GM20431 (cell line): ENCODE measurements around the gene TBXAS1.

ENCODE experiments used
- in situ Hi-C: fragments of 300-500 bp; cut with MseI, MboI; formaldehyde crosslinking; loops from one replicate; pipeline ENCODE4 v1.15.0; 2020; ENCODE audit warnings: low sequenced_read_pairs; ENCODE audit not compliant: unreplicated experiment

Gene TBXAS1

GRCh38 chr7:139968931-139969330 lies 139.9 kb downstream of the TBXAS1 start:
- in situ Hi-C loops: no loop called here

GRCh38 chr7:139972029-139972428 lies 143.0 kb downstream of the TBXAS1 start:
- in situ Hi-C loops: no loop called here

GRCh38 chr7:139973101-139974050 lies 144.3 kb downstream of the TBXAS1 start:
- in situ Hi-C loops: no loop called here

GRCh38 chr7:139974179-139974811 lies 145.2 kb downstream of the TBXAS1 start:
- in situ Hi-C loops: no loop called here

- in situ Hi-C loops: loop anchor here (25.0 kb wide), 1 partner anchor 189 kb away; the partner anchor contains the start of gene HIPK2
Measured at GRCh38 chr7:139976055-139976837, 147.2 kb downstream of the TBXAS1 start.

GRCh38 chr7:139976838-139977656 lies 148.0 kb downstream of the TBXAS1 start:
- in situ Hi-C loops: loop anchor here (25.0 kb wide), 1 partner anchor 190 kb away; the partner anchor contains the start of gene HIPK2

- in situ Hi-C loops: loop anchor here (25.0 kb wide), 1 partner anchor 194 kb away; the partner anchor contains the start of gene HIPK2
Measured at GRCh38 chr7:139981511-139981895, 152.4 kb downstream of the TBXAS1 start.

- in situ Hi-C loops: loop anchor here (25.0 kb wide), 1 partner anchor 196 kb away; the partner anchor contains the start of gene HIPK2
Measured at GRCh38 chr7:139982927-139983920, 154.2 kb downstream of the TBXAS1 start.

- in situ Hi-C loops: loop anchor here (25.0 kb wide), 1 partner anchor 198 kb away; the partner anchor contains the start of gene HIPK2
Measured at GRCh38 chr7:139984642-139985539, 155.8 kb downstream of the TBXAS1 start.

GRCh38 chr7:139985811-139986210 lies 156.7 kb downstream of the TBXAS1 start:
- in situ Hi-C loops: loop anchor here (25.0 kb wide), 1 partner anchor 199 kb away; the partner anchor contains the start of gene HIPK2

GRCh38 chr7:139987691-139988516 lies 158.8 kb downstream of the TBXAS1 start:
- in situ Hi-C loops: loop anchor here (25.0 kb wide), 1 partner anchor 201 kb away; the partner anchor contains the start of gene HIPK2

GRCh38 chr7:139989366-139990141 lies 160.5 kb downstream of the TBXAS1 start:
- in situ Hi-C loops: loop anchor here (10.0 to 25.0 kb wide), 2 partner anchors 202 to 345 kb away; partner anchors contain the start of gene HIPK2

- in situ Hi-C loops: loop anchor here (10.0 to 25.0 kb wide), 2 partner anchors 203 to 345 kb away; partner anchors contain the start of gene HIPK2
Measured at GRCh38 chr7:139990142-139990535, 161.1 kb downstream of the TBXAS1 start.

GRCh38 chr7:139990571-139991268 lies 161.7 kb downstream of the TBXAS1 start:
- in situ Hi-C loops: loop anchor here (10.0 to 25.0 kb wide), 2 partner anchors 203 to 346 kb away; partner anchors contain the start of gene HIPK2
